Keratinocyte (primary cell): ENCODE results near the gene CHCHD6. TPM values are rescaled to one million over a fixed set of nuclear protein-coding genes. Genes with fewer than 3 reads are reported as not detected.

Experiments
- DNase-seq: peaks from one replicate; pipeline ENCODE4 v3.0.0-alpha.2; 2011; ENCODE audit warnings: low read depth, missing footprints, low spot score
- FAIRE-seq: peaks from 2 replicates; lab custom pipeline; 2011; peaks lifted over from hg19 to GRCh38; lab: Jason Lieb, UNC
- H2AFZ ChIP-seq: 2 replicates; pipeline ENCODE4 v1.6.0; 2012; ENCODE audit warnings: low read length, control low read depth, inconsistent platforms; ENCODE audit not compliant: control insufficient read depth
- H3K27ac ChIP-seq: 2 replicates; pipeline ENCODE4 v1.5.1; 2011; ENCODE audit warnings: low read length; ENCODE audit not compliant: control insufficient read depth, insufficient read depth
- H3K27me3 ChIP-seq: 3 replicates; pipeline ENCODE4 v1.6.0; 2011; ENCODE audit warnings: low read length; ENCODE audit not compliant: control insufficient read depth, insufficient read depth; ENCODE audit errors: extremely low read depth
- H3K36me3 ChIP-seq, 2 experiments: 2 replicates in 1 of 2; 3 replicates in 1 of 2; pipeline ENCODE4 v1.5.1; 2011; ENCODE audit warnings: low read length in 2 of 2, mild to moderate bottlenecking in 1 of 2; ENCODE audit not compliant: control insufficient read depth in 2 of 2, insufficient read depth in 2 of 2; ENCODE audit errors: extremely low read depth in 1 of 2
- H3K4me1 ChIP-seq: 3 replicates; pipeline ENCODE4 v1.5.1; 2011; ENCODE audit warnings: low read length; ENCODE audit not compliant: control insufficient read depth, insufficient read depth; ENCODE audit errors: extremely low read depth
- H3K4me2 ChIP-seq: 3 replicates; pipeline ENCODE4 v1.6.0; 2011; ENCODE audit warnings: low read depth, low read length; ENCODE audit not compliant: control insufficient read depth, insufficient read depth; ENCODE audit errors: extremely low read depth
- H3K4me3 ChIP-seq, 3 experiments: fragments of 200-600 bp in 1 of 3; sonication (generic) in 1 of 3; 2 replicates in 2 of 3; 3 replicates in 1 of 3; pipeline ENCODE4 v1.5.1; 2011 to 2016; ENCODE audit warnings: low read length in 3 of 3, mild to moderate bottlenecking in 3 of 3, control low read depth in 2 of 3, inconsistent platforms in 1 of 3, low read depth in 1 of 3, mixed read lengths in 1 of 3, mixed run types in 1 of 3, moderate library complexity in 1 of 3; ENCODE audit not compliant: control insufficient read depth in 2 of 3, insufficient read depth in 2 of 3; ENCODE audit errors: extremely low read depth in 1 of 3
- H3K79me2 ChIP-seq: 2 replicates; pipeline ENCODE4 v1.6.0; 2012; ENCODE audit warnings: low read length; ENCODE audit not compliant: control insufficient read depth, insufficient read depth
- H3K9ac ChIP-seq: 3 replicates; pipeline ENCODE4 v1.6.0; 2011; ENCODE audit warnings: low read length; ENCODE audit not compliant: control insufficient read depth, insufficient read depth; ENCODE audit errors: extremely low read depth
- H3K9me1 ChIP-seq: 3 replicates; pipeline ENCODE4 v1.6.0; 2011; ENCODE audit warnings: low read length; ENCODE audit not compliant: control insufficient read depth, insufficient read depth; ENCODE audit errors: extremely low read depth
- H3K9me3 ChIP-seq: 2 replicates; pipeline ENCODE4 v1.5.1; 2012; ENCODE audit warnings: low read depth, low read length; ENCODE audit not compliant: control insufficient read depth
- H4K20me1 ChIP-seq: 3 replicates; pipeline ENCODE4 v1.6.0; 2011; ENCODE audit warnings: low read length; ENCODE audit not compliant: control insufficient read depth, insufficient read depth; ENCODE audit errors: extremely low read depth
- CTCF ChIP-seq, 3 experiments: IDR thresholded peaks in 1 of 3; conservative IDR thresholded peaks in 1 of 3; optimal IDR thresholded peaks in 1 of 3; 2 replicates in 2 of 3; 3 replicates in 1 of 3; pipeline versions ENCODE3 to v1.5.1; 2011; ENCODE audit warnings: low read length in 3 of 3, mild to moderate bottlenecking in 3 of 3, moderate library complexity in 2 of 3, control low read depth in 1 of 3, inconsistent platforms in 1 of 3; ENCODE audit not compliant: insufficient read depth in 2 of 3; ENCODE audit errors: extremely low read depth in 1 of 3
- EZH2 ChIP-seq: IDR thresholded peaks from one replicate; pipeline ENCODE4 v1.6.1; 2012; ENCODE audit warnings: inconsistent platforms, mild to moderate bottlenecking, low read length, moderate library complexity
- dilution Hi-C: fragments of 300-500 bp; cut with MboI; formaldehyde crosslinking; loops from one replicate; pipeline ENCODE4 v1.7.0; 2020; ENCODE audit warnings: low sequenced_read_pairs; ENCODE audit not compliant: extremely low pct_ligation_motif_present
- polyA plus RNA-seq, 5 experiments: library from polyadenylated mRNA; depleted of rRNA in 3 of 5; stranded (reverse) in 3 of 5; stranded (forward) in 1 of 5; unstranded in 1 of 5; fragments of >200 nt; gene quantifications; 1 replicate in 1 of 5; 2 replicates in 3 of 5; 3 replicates in 1 of 5; pipeline versions ENCODE4 v1.2.1 to v1.2.3, GENCODE V29; 2011 to 2012; ENCODE audit warnings: missing spikeins in 2 of 5, low read depth in 1 of 5, low replicate concordance in 1 of 5

CHCHD6 gene
- polyA plus RNA-seq, 1 donor (not counting 4 experiments of a cell fraction or from before 2014, with no cell fraction given) = 21.7 TPM

- Histone ChIP-seq H4K20me1 (no peaks in the 10 kb centered on the region), H3K9ac (no peak overlapping the region), H3K4me3 (no peak overlapping the region), H3K79me2 (no peaks in the 10 kb centered on the region), H2AFZ (no peak overlapping the region), H3K4me2 (no peak overlapping the region), H3K27ac (no peak overlapping the region), H3K36me3 (no peaks in the 10 kb centered on the region), H3K27me3 (peaks cover 26% of the 10 kb centered on the region), H3K9me3 (no peaks in the 10 kb centered on the region), H3K9me1 (no peaks in the 10 kb centered on the region), H3K4me1 (no peaks in the 10 kb centered on the region)
- dilution Hi-C loops = no loop called here
- TF ChIP-seq EZH2 (no peak), CTCF (optimal IDR thresholded peaks at IDR 0.05 in 1 of 3, IDR thresholded peaks at IDR 0.05 in 1 of 3, conservative IDR thresholded peaks at IDR 0.05 in 1 of 3; ENCODE audit: extremely low read depth in 1 of 3, insufficient read depth in 2 of 3, low read length in 3 of 3) (no peak)
- DNase-seq (no peak), FAIRE-seq (no peak)
Measured at GRCh38 chr3:126667631-126668449, 36.2 kb upstream of the CHCHD6 start.

- Histone ChIP-seq H3K27ac (no peak overlapping the region), H3K9ac (no peak overlapping the region), H4K20me1 (no peaks in the 10 kb centered on the region), H3K9me3 (no peaks in the 10 kb centered on the region), H3K79me2 (no peaks in the 10 kb centered on the region), H3K4me2 (no peak overlapping the region), H3K4me3 (no peak overlapping the region), H3K27me3 (peaks cover 19% of the 10 kb centered on the region), H2AFZ (no peak overlapping the region), H3K9me1 (no peaks in the 10 kb centered on the region), H3K36me3 (no peaks in the 10 kb centered on the region), H3K4me1 (no peaks in the 10 kb centered on the region)
- FAIRE-seq (no peak), DNase-seq (no peak)
- no peak for TF ChIP-seq CTCF (optimal IDR thresholded peaks at IDR 0.05 in 1 of 3, IDR thresholded peaks at IDR 0.05 in 1 of 3, conservative IDR thresholded peaks at IDR 0.05 in 1 of 3; ENCODE audit: extremely low read depth in 1 of 3, insufficient read depth in 2 of 3, low read length in 3 of 3)
- TF ChIP-seq EZH2 = no peak
- dilution Hi-C loops = no loop called here
Measured at GRCh38 chr3:126668450-126669401, 35.3 kb upstream of the CHCHD6 start.
